Cardiac fibroblast (primary cell): ENCODE data around the gene CD59.
"Not testable (repeated sequence)": the region's sequence is repeated elsewhere in the genome, so short reads cannot be mapped to it uniquely, and the experiment has no call there.

Source experiments
- DNase-seq, 2 donors: peaks; one replicate each; pipeline versions ENCODE4 v3.0.0 to v3.0.0-alpha.2; 2010; ENCODE audit warnings: low read depth in 2 of 2
- H3K4me3 ChIP-seq, 2 donors: replicated peaks in 1 of 2; 1 replicate in 1 of 2; 2 replicates in 1 of 2; pipeline ENCODE4 v1.5.1; 2011; ENCODE audit warnings: low read depth in 2 of 2, low read length in 2 of 2, mild to moderate bottlenecking in 2 of 2, moderate library complexity in 1 of 2
- TF ChIP-seq, protein P1 (sequence below): IDR thresholded peaks from one replicate; pipeline ENCODE4 v1.5.1; 2011; ENCODE audit warnings: low read depth, mild to moderate bottlenecking, low read length, inconsistent platforms

CD59 gene

DNA sequence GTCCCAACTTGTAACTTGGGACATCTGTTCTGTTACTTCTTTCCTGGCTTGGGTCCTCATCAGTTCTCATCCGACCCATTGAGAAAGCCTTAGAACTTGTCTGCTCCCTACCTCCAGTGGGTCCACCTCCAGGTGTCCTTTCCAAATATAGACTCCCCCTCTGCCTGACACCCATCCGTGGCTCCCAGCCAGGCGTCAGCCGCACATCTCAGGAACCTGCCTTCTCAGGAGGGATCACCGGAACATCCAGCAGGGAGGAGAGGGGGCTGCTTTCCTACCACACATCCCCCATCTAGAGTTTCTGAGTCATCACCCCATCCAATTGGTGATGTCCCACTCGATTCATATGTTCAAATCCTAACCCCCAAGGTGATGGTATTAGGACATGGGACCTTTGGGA, 72.1 kb downstream of the CD59 start:
- no peak for DNase-seq
- no peak overlapping the region for H3K4me3 ChIP-seq
- TF ChIP-seq, protein P1, sequence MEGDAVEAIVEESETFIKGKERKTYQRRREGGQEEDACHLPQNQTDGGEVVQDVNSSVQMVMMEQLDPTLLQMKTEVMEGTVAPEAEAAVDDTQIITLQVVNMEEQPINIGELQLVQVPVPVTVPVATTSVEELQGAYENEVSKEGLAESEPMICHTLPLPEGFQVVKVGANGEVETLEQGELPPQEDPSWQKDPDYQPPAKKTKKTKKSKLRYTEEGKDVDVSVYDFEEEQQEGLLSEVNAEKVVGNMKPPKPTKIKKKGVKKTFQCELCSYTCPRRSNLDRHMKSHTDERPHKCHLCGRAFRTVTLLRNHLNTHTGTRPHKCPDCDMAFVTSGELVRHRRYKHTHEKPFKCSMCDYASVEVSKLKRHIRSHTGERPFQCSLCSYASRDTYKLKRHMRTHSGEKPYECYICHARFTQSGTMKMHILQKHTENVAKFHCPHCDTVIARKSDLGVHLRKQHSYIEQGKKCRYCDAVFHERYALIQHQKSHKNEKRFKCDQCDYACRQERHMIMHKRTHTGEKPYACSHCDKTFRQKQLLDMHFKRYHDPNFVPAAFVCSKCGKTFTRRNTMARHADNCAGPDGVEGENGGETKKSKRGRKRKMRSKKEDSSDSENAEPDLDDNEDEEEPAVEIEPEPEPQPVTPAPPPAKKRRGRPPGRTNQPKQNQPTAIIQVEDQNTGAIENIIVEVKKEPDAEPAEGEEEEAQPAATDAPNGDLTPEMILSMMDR: no peak

DNA sequence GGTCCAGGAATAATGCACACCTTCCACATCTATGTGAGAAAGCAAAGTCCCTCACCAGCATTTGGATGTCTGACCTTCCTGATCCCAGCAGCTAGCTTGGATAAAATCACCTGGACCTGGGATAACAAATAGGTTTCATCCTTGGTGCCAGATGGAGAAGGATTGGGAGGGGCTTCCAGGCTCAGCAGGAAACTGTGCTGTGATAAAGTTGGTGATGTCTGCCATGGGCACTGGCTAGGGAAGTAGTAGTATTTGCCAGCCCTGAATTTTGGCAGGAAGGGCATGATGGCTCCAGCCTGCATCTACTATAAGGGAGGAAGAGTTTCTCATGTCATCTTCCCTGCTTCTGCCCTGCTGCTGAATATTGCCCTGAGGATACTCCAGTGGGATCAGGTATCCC, 73.1 kb downstream of the CD59 start:
- no peak for DNase-seq
- H3K4me3 ChIP-seq: no peak overlapping the region
- TF ChIP-seq, protein P1: no peak

DNA sequence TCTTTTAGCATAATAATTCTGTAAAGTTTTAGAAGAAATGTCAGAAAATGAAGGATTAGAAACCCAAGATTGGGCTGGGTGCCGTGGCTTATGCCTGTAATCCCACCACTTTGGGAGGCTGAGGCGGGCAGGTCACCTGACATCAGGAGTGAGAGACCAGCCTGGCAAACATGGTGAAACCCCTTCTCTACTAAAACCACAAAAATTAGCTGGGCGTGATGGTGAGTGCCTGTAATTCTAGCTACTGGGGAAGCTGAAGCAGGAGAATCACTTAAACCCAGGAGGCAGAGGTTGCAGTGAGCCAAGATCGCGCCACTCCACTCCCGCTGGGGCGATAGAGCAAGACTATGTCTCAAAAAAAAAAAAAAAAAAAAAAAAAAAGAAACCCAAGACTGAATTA, 74.7 kb downstream of the CD59 start:
- H3K4me3 ChIP-seq, DNase-seq: not testable (repeated sequence)

DNA sequence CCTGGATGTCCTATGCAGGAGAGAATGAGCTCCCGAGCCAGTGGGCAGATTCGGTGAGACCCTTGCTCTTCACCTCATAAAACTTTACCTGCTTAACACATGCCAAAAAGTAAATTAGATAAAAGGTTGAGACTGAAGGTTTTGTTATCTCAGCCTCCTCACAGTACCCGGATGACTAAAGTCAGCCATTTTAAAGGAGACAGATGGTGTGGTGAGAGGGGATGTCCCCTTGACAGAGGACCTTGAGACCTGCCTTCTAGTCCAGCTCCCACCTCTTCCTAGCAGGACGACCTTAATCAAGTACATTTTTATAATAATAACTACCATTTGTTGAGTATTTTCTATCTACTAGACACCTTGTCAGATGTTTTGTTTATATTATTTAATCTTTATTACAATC, 75.3 kb downstream of the CD59 start:
- TF ChIP-seq, protein P1: no peak
- no peak overlapping the region for H3K4me3 ChIP-seq
- no peak for DNase-seq

DNA sequence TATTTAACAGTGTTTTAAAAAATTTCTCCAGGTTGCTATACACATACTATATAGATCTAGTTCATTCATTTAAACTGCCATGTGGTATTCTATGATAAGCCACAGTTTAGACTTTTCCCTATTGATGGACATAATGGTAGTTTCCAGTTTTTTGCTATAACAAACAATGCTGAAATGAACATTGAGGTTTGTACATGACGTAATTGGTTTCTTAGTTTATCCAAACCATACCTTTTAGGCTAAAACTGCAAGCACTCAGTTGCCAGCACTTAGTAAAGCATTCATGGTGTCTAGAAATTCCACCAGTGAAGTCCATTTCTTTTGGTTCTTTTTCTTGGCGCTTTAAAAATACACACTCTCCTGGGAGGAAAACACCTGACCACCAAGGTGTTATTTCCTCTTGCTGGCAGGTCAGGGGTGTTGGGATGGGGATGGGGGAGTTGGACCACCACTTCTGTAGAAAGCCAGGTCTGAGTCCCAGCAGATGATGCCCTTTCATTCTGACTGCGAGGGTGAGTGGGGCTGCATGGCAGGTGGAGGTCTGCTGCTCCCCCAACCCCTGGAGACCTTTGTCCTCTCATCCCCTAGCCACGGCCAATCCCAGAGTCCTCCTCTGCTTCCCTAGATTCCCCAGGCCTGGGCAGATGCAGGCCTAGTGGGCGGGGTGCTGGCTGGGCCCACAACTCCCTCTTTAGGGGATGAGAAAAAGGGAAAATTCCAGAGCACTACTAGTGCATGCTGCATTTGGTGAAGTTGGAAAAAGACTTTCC, 76.7 kb downstream of the CD59 start:
- no peak for DNase-seq
- TF ChIP-seq, protein P1: no peak
- no peak overlapping the region for H3K4me3 ChIP-seq

DNA sequence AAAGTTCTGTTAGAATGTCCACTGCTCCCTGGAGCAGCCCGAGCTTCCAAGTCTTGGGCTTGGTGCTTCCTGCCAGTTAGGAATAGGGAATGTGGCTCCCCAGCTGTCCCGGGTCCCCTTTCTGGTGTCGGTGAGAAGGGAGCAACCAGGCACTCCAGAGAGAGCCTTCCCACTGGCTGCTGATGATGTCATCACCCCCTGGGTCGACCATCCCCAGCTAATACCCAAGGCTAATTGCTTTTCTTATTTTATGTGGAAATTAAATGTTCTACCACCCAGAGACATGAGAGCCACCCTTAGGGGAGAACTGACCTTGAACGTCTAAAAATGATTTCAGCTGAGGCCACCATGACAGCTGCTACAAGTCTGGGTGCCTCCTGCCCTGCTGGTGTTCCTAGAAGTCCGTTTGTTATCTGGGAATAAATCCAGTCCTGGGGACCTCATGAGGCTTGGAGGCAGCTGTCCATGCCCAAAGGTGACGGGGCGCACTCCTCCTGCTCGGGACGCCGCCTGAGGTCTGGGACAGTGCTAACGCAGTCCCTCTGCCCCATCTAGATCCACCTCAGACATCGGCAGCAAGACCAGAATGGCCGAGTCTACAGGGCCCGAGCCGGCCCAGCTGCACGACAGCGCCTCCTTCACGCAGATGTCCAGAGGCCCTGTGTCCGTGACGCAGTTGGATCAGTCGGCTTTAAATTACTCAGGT, 77.9 kb downstream of the CD59 start:
- DNase-seq: no peak
- H3K4me3 ChIP-seq: no peak overlapping the region
- TF ChIP-seq, protein P1: no peak

DNA sequence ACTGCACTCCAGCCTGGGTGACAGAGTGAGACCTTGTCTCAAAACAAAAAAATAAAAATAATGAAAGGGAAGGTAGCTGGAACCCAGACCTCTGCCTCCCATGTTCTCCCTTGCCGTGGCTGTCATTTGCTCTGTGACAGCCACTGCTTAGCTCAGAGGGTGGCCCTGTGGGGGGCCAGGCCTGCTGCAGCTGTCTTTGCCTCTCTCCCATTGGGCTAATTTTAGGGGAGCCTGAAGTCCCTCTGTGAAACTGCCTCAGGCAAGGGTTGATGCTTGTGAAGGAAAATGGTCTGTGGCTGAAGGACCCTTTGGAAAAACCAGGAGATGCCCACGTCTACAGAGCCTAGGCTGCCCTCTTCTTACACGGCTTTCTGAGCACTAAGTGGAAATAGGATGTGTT, 78.5 kb downstream of the CD59 start:
- TF ChIP-seq, protein P1: no peak
- H3K4me3 ChIP-seq: no peak overlapping the region
- DNase-seq: no peak
